GM12878 (cell line): ENCODE data around the gene RSL24D1. TPM values are rescaled to one million over a fixed set of nuclear protein-coding genes. Genes with fewer than 3 reads are reported as not detected.

Experiments
- ATAC-seq: fragments of 200-7000 bp; cut with Tn5 transposase; 3 replicates; pipeline ENCODE4 v1.9.1; 2020; ENCODE audit warnings: mild to moderate bottlenecking, moderate library complexity
- BruUV-seq: library from RNA; stranded (reverse); fragments of 400-500 nt; replicated peaks from 2 replicates; lab custom pipeline; 2021; lab: Mats Ljungman, UMichigan
- CTCF ChIA-PET: fragments of 300-600 bp; sonication (Branson Sonifier 250); formaldehyde crosslinking; extraction: SDS; loops from one replicate; lab custom pipeline; 2021; ENCODE audit warnings: inconsistent platforms; lab: Yijun Ruan, JAX
- POLR2A ChIA-PET: fragments of 350-600 bp; formaldehyde crosslinking; extraction: SDS; loops from one replicate; lab custom pipeline; 2021; ENCODE audit warnings: inconsistent platforms; lab: Charles Lee
- RAD21 ChIA-PET: fragments of 300-600 bp; sonication (Branson Sonifier 250); formaldehyde crosslinking; loops from one replicate; lab custom pipeline; 2023; ENCODE audit warnings: antibody characterized with exemption; ENCODE audit not compliant: unreplicated experiment; lab: Charles Lee
- SMC1A ChIA-PET: fragments of 300-600 bp; sonication (Branson Sonifier 250); formaldehyde crosslinking; loops from one replicate; lab custom pipeline; 2023; ENCODE audit not compliant: unreplicated experiment, uncharacterized antibody; lab: Charles Lee
- DNase-seq: peaks from one replicate; pipeline ENCODE4 v3.0.0-alpha.2; 2011; ENCODE audit warnings: low read depth, low spot score
- FAIRE-seq: peaks from 3 replicates; lab custom pipeline; 2011; peaks lifted over from hg19 to GRCh38; lab: Jason Lieb, UNC
- H2AFZ ChIP-seq: 2 replicates; pipeline ENCODE4 v1.6.0; 2011; ENCODE audit warnings: low read depth, low read length, control low read depth; ENCODE audit not compliant: control insufficient read depth
- H3K27ac ChIP-seq: 2 replicates; pipeline ENCODE4 v1.5.1; 2011; ENCODE audit warnings: control low read depth; ENCODE audit not compliant: control insufficient read depth, insufficient read depth
- H3K27me3 ChIP-seq, 2 experiments: replicated peaks in 1 of 2; 2 replicates each; pipeline versions ENCODE4 v1.6.0 to v1.6.1; 2011; ENCODE audit warnings: low read length in 1 of 2; ENCODE audit not compliant: control insufficient read depth in 2 of 2, insufficient read depth in 2 of 2
- H3K36me3 ChIP-seq, 2 experiments: 2 replicates each; pipeline ENCODE4 v1.5.1; 2011; ENCODE audit warnings: low read length in 1 of 2; ENCODE audit not compliant: control insufficient read depth in 2 of 2, insufficient read depth in 2 of 2
- H3K4me1 ChIP-seq: 2 replicates; pipeline ENCODE4 v1.6.1; 2011; ENCODE audit warnings: mild to moderate bottlenecking, low read length, moderate library complexity, mixed read lengths; ENCODE audit not compliant: control insufficient read depth, insufficient read depth
- H3K4me2 ChIP-seq: 2 replicates; pipeline ENCODE4 v1.6.0; 2011; ENCODE audit warnings: control low read depth; ENCODE audit not compliant: control insufficient read depth, insufficient read depth
- H3K4me3 ChIP-seq: fragments of 200-600 bp; sonication (generic); 2 replicates; pipeline ENCODE4 v1.5.1; 2016
- H3K79me2 ChIP-seq: 2 replicates; pipeline ENCODE4 v1.6.0; 2011; ENCODE audit warnings: low read length; ENCODE audit not compliant: control insufficient read depth, insufficient read depth
- H3K9ac ChIP-seq: 2 replicates; pipeline ENCODE4 v1.8.0; 2011; ENCODE audit warnings: low read length, control low read depth, mixed read lengths; ENCODE audit not compliant: control insufficient read depth, insufficient read depth
- H3K9me3 ChIP-seq: replicated peaks from 3 replicates; pipeline ENCODE4 v1.5.1; 2011; ENCODE audit warnings: mild to moderate bottlenecking, low read length; ENCODE audit not compliant: control insufficient read depth, insufficient read depth
- H4K20me1 ChIP-seq: 2 replicates; pipeline ENCODE4 v1.6.0; 2011; ENCODE audit not compliant: control insufficient read depth, insufficient read depth
- EZH2 ChIP-seq: IDR thresholded peaks from 2 replicates; pipeline ENCODE4 v1.6.1; 2012; ENCODE audit warnings: low read depth, mild to moderate bottlenecking, control low read depth, inconsistent platforms, low read length, borderline replicate concordance; ENCODE audit not compliant: control insufficient read depth
- IRF3 ChIP-seq: fragments of 450-650 bp; IDR thresholded peaks from 2 replicates; pipeline ENCODE4 v1.6.1; 2014; ENCODE audit warnings: mild to moderate bottlenecking
- NRF1 ChIP-seq: conservative IDR thresholded peaks from 2 replicates; pipeline ENCODE4 v1.6.1; 2011; ENCODE audit warnings: mild to moderate bottlenecking, low read depth, low read length, improper control_type of control experiment
- RAD51 ChIP-seq: fragments of 450-650 bp; IDR thresholded peaks from 2 replicates; pipeline ENCODE4 v1.6.1; 2016; ENCODE audit warnings: moderate library complexity, mild to moderate bottlenecking, inconsistent platforms
- RBBP5 ChIP-seq: fragments of 200-600 bp; sonication (generic); conservative IDR thresholded peaks from 2 replicates; pipeline ENCODE4 v1.6.1; 2016
- SREBF1 ChIP-seq: IDR thresholded peaks from 2 replicates; pipeline ENCODE4 v1.6.1; 2012; ENCODE audit warnings: mild to moderate bottlenecking, low read length
- STAT1 ChIP-seq: fragments of 450-650 bp; conservative IDR thresholded peaks from 2 replicates; pipeline ENCODE4 v1.6.1; 2014; ENCODE audit warnings: antibody characterized with exemption, mild to moderate bottlenecking
- TCF12 ChIP-seq: IDR thresholded peaks from 2 replicates; pipeline ENCODE4 v1.6.1; 2011; ENCODE audit warnings: low read depth, mild to moderate bottlenecking, low read length
- USF2 ChIP-seq: IDR thresholded peaks from 2 replicates; pipeline ENCODE4 v1.6.1; 2011; ENCODE audit warnings: low read depth, low read length, improper control_type of control experiment, borderline replicate concordance
- ZBTB4 ChIP-seq: fragments of 450-650 bp; formaldehyde crosslinking; IDR thresholded peaks from 2 replicates; pipeline ENCODE4 v1.4.0; 2022; ENCODE audit warnings: mild to moderate bottlenecking, moderate library complexity
- ZNF622 ChIP-seq: fragments of 450-650 bp; IDR thresholded peaks from 2 replicates; pipeline ENCODE4 v1.6.1; 2017; ENCODE audit warnings: mild to moderate bottlenecking, inconsistent platforms
- whole genome bisulfite sequencing: methylation state at CpG from one replicate; pipeline ENCODE4 v1.1.6; 2016; ENCODE audit warnings: low lambda C conversion rate; ENCODE audit not compliant: insufficient replicate concordance, insufficient coverage; ENCODE audit errors: missing lambda C conversion rate; 5-methylcytosine and 5-hydroxymethylcytosine counted together
- in situ Hi-C: fragments of 300-500 bp; cut with MboI; formaldehyde crosslinking; loops from 9 replicates; pipeline ENCODE4 v1.14.3; 2018; ENCODE audit warnings: mixed read lengths
- intact Hi-C: fragments of 100-400 bp; cut with micrococcal nuclease; formaldehyde crosslinking; loops from one replicate; pipeline ENCODE4 v1.14.2; 2022; ENCODE audit not compliant: unreplicated experiment
- polyA plus RNA-seq, 11 experiments: library from polyadenylated mRNA; depleted of rRNA in 4 of 11; unstranded in 6 of 11; stranded (reverse) in 5 of 11; fragments of >200 nt; fragmentation: Nextera tagmentation in 4 of 11; fragmentation: Illumina TruSeq in 1 of 11; extraction: Ambion mirVana in 4 of 11; extraction: Trizol in 1 of 11; gene quantifications; 1 replicate in 1 of 11; 2 replicates in 10 of 11; pipeline versions ENCODE4 v1.2.1 to v1.2.3, GENCODE V29; 2011 to 2016; ENCODE audit warnings: inconsistent platforms in 2 of 11, missing spikeins in 2 of 11, low read depth in 1 of 11
- total RNA-seq, 4 experiments: library from RNA; depleted of rRNA in 3 of 4; stranded (reverse); fragments of >200 nt in 3 of 4; fragmentation: Illumina TruSeq in 1 of 4; extraction: Trizol in 1 of 4; gene quantifications; 2 replicates each; pipeline versions ENCODE4 v1.2.1 to v1.2.3, GENCODE V29; 2013 to 2021

RSL24D1 gene
- total and polyA plus RNA-seq, 10 of the 15 experiments (the other 5 are each of a cell fraction or from before 2014, with no cell fraction given), result 94.9 to 249 (median 121) TPM

GRCh38 chr15:55197719-55198118 is 978 bp upstream of the RSL24D1 start:
- ChIA-PET RAD21 (interaction anchor here (0.9 to 1.9 kb wide), 7 partner anchors 20 to 1306 kb away, joined by 3 to 8 read pairs (median 5); partner anchors contain the start of genes CCPG1, PIERCE2, PIGB and PIGBOS1), POLR2A (interaction anchor here (1.2 kb wide), 1 partner anchor 1221 kb away, joined by 4 read pairs; no protein-coding TSS in a partner anchor), SMC1A (interaction anchor here (0.6 to 2.4 kb wide), 12 partner anchors 10 to 1305 kb away, joined by 3 to 9 read pairs (median 4); partner anchors contain the start of genes PIGB and PIGBOS1), CTCF (interaction anchor here (0.5 to 2.6 kb wide), 12 partner anchors 14 to 1235 kb away, joined by 3 to 12 read pairs (median 4); no protein-coding TSS in a partner anchor)
- Histone ChIP-seq H3K36me3 (peaks cover 0 to 6% of the 10 kb centered on the region in 2 experiments; a peak in 1 of 4 replicates), H3K4me2 (peak overlapping the region; percentile 86), H3K27ac (peak overlapping the region; percentile 93; the same call in 1 of the 2 replicates), H3K4me1 (peaks cover 2% of the 10 kb centered on the region; the same call in 1 of the 2 replicates), H3K9ac (peak overlapping the region; percentile 98), H3K9me3 (no peaks in the 10 kb centered on the region; the same call in 2 of the 3 replicates), H3K4me3 (peak overlapping the region; percentile 90), H3K27me3 (no peaks in the 10 kb centered on the region), H2AFZ (peak overlapping the region; percentile 100), H3K79me2 (peaks cover 43% of the 10 kb centered on the region), H4K20me1 (no peaks in the 10 kb centered on the region)
- FAIRE-seq (no peak), ATAC-seq (no peak), DNase-seq (no peak)
- in situ Hi-C loops, result no loop called here
- BruUV-seq, result no TSS peak
- intact Hi-C loops, result loop anchor here (10.0 kb wide), 1 partner anchor 207 kb away; the partner anchor contains the start of genes CCPG1 and PIERCE2
- TF ChIP-seq STAT1, result no peak
- no peak for TF ChIP-seq NRF1
- TF ChIP-seq EZH2, result no peak
- no peak for TF ChIP-seq RBBP5
- no peak for TF ChIP-seq TCF12
- TF ChIP-seq ZBTB4 (CRISPR knock-in tag), result no peak
- TF ChIP-seq IRF3, result no peak
- TF ChIP-seq RAD51, result no peak
- TF ChIP-seq USF2, result no peak
- no peak for TF ChIP-seq SREBF1
- no peak for TF ChIP-seq ZNF622
- 39% methylated on average over 4 of the region's 4 CpGs for WGBS
